PC-9 (cell line): Measurements from ENCODE around the gene CTSH.

Source experiments
- CTCF ChIP-seq: fragments of 200-600 bp; sonication (generic); conservative IDR thresholded peaks from 2 replicates; pipeline ENCODE4 v1.6.1; 2017; ENCODE audit warnings: mixed run types, antibody characterized with exemption, mild to moderate bottlenecking, moderate library complexity
- EZH2 ChIP-seq: fragments of 200-600 bp; sonication (generic); IDR thresholded peaks from 2 replicates; pipeline ENCODE4 v1.8.0; 2017; ENCODE audit warnings: antibody characterized with exemption, low read depth

GRCh38 chr15:78921517-78921916 is 23.3 kb downstream of the CTSH start:
- no peak for TF ChIP-seq CTCF
- TF ChIP-seq EZH2, result no peak
